GDM1 (cell line): ENCODE data around the gene PPP1CA.

Experiments used
- DNase-seq: peaks from one replicate; lab custom pipeline; 2025; lab: John Stamatoyannopoulos, UW

Gene PPP1CA

GRCh38 chr11:67401495-67402191, at the start of gene PPP1CA:
PPP1CA (minus strand) TSS chr11:67401858; CDS start chr11:67401782, 76 bp downstream.
- DNase-seq, result peak; percentile 88

GRCh38 chr11:67450796-67451657, 49.4 kb upstream of the PPP1CA start:
- no peak for DNase-seq

- DNase-seq, result peak; percentile 25
These were observed 47.6 kb upstream of the PPP1CA start for GRCh38 chr11:67449116-67449844.

- DNase-seq, result no peak
These were observed 46.6 kb upstream of the PPP1CA start for GRCh38 chr11:67448220-67448609.

GRCh38 chr11:67445515-67445914, 43.9 kb upstream of the PPP1CA start:
- no peak for DNase-seq

- DNase-seq, result no peak
These were observed 41.1 kb upstream of the PPP1CA start for GRCh38 chr11:67442504-67443404.

- DNase-seq, result no peak
These were observed 40.2 kb upstream of the PPP1CA start for GRCh38 chr11:67441731-67442351.

- DNase-seq, result no peak
These were observed 39.5 kb upstream of the PPP1CA start for GRCh38 chr11:67441098-67441563.

- DNase-seq, result no peak
These were observed 38.8 kb upstream of the PPP1CA start for GRCh38 chr11:67440229-67441097.

- peak; percentile 42 for DNase-seq
These were observed 37.9 kb upstream of the PPP1CA start for GRCh38 chr11:67439321-67440228.

- DNase-seq, result no peak
These were observed 36.7 kb upstream of the PPP1CA start for GRCh38 chr11:67438158-67438902.

GRCh38 chr11:67437809-67438157, 36.1 kb upstream of the PPP1CA start:
- no peak for DNase-seq

- peak; percentile 77 for DNase-seq
These were observed 35.6 kb upstream of the PPP1CA start, which contains the start of gene PTPRCAP for GRCh38 chr11:67437082-67437808. PTPRCAP (minus strand) TSS chr11:67437682; CDS start chr11:67437619, 63 bp downstream.

- DNase-seq, result peak; percentile 19
These were observed 34.9 kb upstream of the PPP1CA start for GRCh38 chr11:67436459-67437081.

GRCh38 chr11:67435727-67436458, 34.2 kb upstream of the PPP1CA start:
- no peak for DNase-seq

GRCh38 chr11:67435031-67435726, 33.5 kb upstream of the PPP1CA start:
- DNase-seq, result no peak
